Measurements from ENCODE around the gene TBX2. TPM values are rescaled to one million over a fixed set of nuclear protein-coding genes. Genes with fewer than 3 reads are reported as not detected.
A peak's percentile ranks its signal among the peaks of the same experiment; 100 is the strongest.

Gene TBX2
- total RNA-seq, 1 experiment from 2014 or later = not detected

DNA sequence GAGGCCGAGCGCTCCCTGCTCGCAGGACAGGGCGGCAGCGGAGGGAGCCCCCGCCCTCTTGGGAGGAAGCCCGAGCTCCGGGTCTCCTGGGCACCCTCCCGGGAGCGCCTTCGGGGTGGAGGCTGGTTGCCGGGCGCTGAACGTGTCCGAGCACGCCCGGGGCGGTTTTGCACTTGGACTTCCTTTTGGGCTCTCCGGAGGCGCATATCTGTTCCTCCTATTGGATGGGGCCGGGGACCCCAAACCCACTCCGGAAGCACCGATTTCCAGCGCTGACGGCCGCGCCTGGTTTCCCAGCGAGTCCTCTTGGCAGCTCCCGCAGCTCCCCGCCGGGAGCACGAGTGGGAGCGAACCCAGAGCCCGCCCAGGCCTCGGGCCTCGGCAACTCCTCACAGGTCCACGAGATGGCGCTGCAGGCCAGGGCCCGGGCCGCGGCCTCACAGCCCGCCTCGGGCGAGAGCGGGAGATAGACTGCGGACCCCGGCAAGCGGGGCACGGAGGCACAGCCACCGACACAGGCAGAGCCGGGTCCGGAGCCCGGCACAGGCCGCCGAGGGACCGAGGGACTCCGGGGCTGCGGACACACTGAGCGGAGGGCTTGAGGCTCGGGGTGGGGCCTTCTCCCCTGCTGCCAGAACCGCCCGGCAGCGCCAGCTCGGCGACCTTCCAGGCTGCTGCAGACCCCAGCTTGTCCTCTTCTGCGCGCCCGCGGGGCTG, 12.7 kb downstream of the TBX2 start:
- Histone ChIP-seq H3T11ph (ENCODE audit: low read length) (no peak overlapping the region), H3K4ac (ENCODE audit: low read depth, low read length) (no peak overlapping the region), H2AFZ (ENCODE audit: low read length) (no peak overlapping the region), H3K79me1 (ENCODE audit: insufficient read depth, low read depth, low read length, poor library complexity, severe bottlenecking) (no peaks in the 10 kb centered on the region), H3K79me2 (ENCODE audit: insufficient read depth, low read length) (no peaks in the 10 kb centered on the region), H3K9me3 (ENCODE audit: control insufficient read depth, low read depth, low read length) (no peaks in the 10 kb centered on the region), H3K23ac (ENCODE audit: insufficient read length, low read depth, low read length) (no peak overlapping the region), H3K23me2 (ENCODE audit: insufficient read length, low read depth, low read length, poor library complexity, severe bottlenecking) (peaks cover 16% of the 10 kb centered on the region), H2BK20ac (ENCODE audit: low read depth, low read length, poor library complexity, severe bottlenecking) (no peak overlapping the region), H2BK5ac (ENCODE audit: insufficient read length, low read length) (no peak overlapping the region), H2AK5ac (ENCODE audit: insufficient read length, low read length) (no peak overlapping the region), H3K18ac (ENCODE audit: insufficient read length, low read depth, low read length) (no peak overlapping the region), H4K20me1 (ENCODE audit: control insufficient read depth, insufficient read depth, insufficient read length) (no peaks in the 10 kb centered on the region), H3K27me3 (ENCODE audit: insufficient read depth, low read length) (peaks cover 52% of the 10 kb centered on the region), H3K56ac (ENCODE audit: insufficient read length, low read depth, low read length) (no peak overlapping the region), H3K4me1 (ENCODE audit: insufficient read depth, low read length) (peaks cover 2% of the 10 kb centered on the region; the same call in 1 of the 2 replicates), H2BK15ac (ENCODE audit: low read depth, low read length) (no peak overlapping the region), H4K8ac (replicated peaks; ENCODE audit: insufficient read length, low read depth, low read length) (no peak overlapping the region), H3K4me2 (ENCODE audit: insufficient read depth, insufficient read length, low read length) (peak overlapping the region; percentile 55), H3K27ac (ENCODE audit: insufficient read length, low read depth, low read length) (no peak overlapping the region), H3K14ac (ENCODE audit: insufficient read depth, low read length) (no peak overlapping the region), H2BK120ac (ENCODE audit: low read depth, low read length, poor library complexity, severe bottlenecking) (no peak overlapping the region), H4K5ac (ENCODE audit: insufficient read length, low read depth, low read length) (no peak overlapping the region), H2BK12ac (ENCODE audit: insufficient read length, low read depth, low read length) (no peak overlapping the region), H4K91ac (ENCODE audit: insufficient read length, low read depth, low read length) (no peak overlapping the region), H3K9ac (ENCODE audit: extremely low read depth, insufficient read length, low read length) (peak overlapping the region; percentile 9)
- peaks cover 20 to 24% of the 10 kb centered on the region in 2 experiments for H3K4me1 Mint-ChIP-seq
- H3K4me3 Mint-ChIP-seq = peak overlapping the region; percentile 69 to 82; a peak in 4 of 5 replicates
- peaks cover 84% of the 10 kb centered on the region for H3K27me3 Mint-ChIP-seq (ENCODE audit: low read depth)
- H3K27ac Mint-ChIP-seq = no peak overlapping the region
- peak; percentile 100 for TF ChIP-seq CTCF (conservative IDR thresholded peaks at IDR 0.05)
- H3K9me3 Mint-ChIP-seq = no peaks in the 10 kb centered on the region
- WGBS (ENCODE audit: extremely low coverage, insufficient read length, low lambda C conversion rate) = no CpG with 5 or more reads among the region's 69 CpGs
- peak; percentile 89 for DNase-seq
- H3K36me3 Mint-ChIP-seq (ENCODE audit: insufficient read depth in 1 of 3, low read depth in 3 of 3) = no peaks in the 10 kb centered on the region; a peak in 1 of 7 replicates

Measured in H9 (cell line).